ENCODE measurements around the gene IQGAP3.
"Not testable (repeated sequence)": the region's sequence is repeated elsewhere in the genome, so short reads cannot be mapped to it uniquely, and the experiment has no call there.

The IQGAP3 gene

DNA sequence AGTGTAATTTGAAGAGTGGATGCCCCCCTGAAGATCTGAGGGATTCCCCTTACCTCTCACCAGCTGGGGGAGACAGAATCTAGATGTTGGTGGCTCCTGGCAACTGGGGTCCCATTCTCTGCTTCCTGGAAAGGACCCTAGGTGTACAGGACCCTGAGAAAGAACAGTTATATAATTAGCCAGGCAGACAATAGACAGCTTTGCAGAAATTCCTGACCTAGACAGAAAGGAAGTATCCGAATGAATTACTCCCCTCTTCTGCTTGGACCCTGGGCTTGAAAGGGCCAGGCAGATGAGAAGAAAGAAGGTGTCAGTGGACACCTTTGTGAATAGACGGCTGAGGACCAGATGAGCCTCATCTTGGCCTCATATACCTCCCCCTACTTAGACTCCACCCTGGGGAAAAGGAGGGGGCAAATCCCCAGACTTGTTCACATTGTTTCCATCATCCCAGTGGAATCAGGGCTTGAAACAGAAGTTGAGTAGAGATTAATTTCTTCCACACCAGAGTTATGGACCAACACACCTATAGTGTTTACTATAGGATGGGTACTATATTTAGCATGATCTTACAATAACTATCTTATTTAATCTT, 1.8 kb upstream of the IQGAP3 start:
- DNase-seq (ENCODE audit: low read depth in 3 of 3), result no peak

DNA sequence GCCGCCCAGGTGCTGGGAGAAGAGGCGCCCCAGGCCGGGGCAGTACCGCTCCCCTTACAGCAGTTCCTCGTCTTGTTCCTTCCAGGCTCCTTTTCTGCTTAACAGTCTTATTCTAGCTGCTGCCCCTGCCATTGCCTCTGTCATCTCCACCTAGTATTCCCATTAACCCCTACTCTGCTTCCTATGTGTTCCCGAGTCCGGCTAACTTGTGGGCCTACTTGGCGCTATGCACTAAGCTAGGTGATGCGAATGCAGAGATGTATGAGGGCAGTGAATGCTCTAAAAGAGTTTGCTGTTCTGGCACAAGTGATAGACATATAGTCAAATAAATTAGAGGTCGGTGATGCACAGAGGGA, 276 bp upstream of the IQGAP3 start:
- no peak for DNase-seq (ENCODE audit: low read depth in 3 of 3)

DNA sequence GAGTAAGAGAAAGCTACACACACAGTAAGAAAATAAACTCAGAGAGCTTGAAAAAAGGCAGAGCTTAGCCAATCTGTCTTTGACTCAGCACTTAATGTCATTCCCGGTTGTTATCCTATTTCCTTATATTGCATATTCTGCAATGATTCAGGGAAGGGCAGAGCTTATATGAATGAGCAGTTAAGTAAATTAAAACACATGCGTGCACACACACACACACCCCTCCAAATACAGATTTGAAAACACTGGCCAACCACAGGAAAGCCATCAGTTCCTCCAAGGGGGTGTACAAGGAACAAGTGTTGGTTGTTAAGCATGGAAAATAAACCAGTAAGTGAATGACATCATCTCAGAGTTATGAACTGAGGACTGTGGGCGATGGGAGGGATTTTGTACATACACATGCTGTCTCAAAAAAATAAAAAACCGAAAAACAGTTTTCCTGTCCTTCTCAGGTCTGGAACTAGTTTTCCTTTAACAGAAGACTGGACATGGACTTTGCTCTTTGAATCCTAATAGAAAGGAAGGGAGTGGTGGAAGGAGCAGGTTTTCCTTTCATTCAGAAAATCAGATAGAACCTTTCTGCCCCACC, 1.0 kb downstream of the IQGAP3 start:
- DNase-seq (ENCODE audit: low read depth in 3 of 3), result no peak

DNA sequence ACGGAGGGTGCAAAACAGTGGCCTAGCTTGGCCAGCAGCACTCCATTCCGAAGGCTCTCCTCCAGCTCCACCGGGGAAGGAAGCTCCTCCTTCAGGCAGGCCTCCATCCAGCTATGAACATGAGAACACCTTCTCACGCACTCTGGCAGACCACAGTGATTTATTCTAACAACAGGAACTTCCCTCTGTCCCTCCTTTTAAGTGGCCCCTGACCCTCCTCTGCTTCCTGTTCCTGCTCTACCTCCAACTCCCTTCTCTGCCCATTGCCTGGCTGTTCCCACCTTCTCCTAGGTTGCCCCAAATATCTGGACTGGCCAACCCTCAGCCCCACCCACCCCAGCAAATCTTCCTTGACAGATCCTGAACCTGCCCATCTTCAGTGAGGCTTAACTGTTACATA, 5.9 kb downstream of the IQGAP3 start:
- no peak for DNase-seq (ENCODE audit: low read depth in 3 of 3)

DNA sequence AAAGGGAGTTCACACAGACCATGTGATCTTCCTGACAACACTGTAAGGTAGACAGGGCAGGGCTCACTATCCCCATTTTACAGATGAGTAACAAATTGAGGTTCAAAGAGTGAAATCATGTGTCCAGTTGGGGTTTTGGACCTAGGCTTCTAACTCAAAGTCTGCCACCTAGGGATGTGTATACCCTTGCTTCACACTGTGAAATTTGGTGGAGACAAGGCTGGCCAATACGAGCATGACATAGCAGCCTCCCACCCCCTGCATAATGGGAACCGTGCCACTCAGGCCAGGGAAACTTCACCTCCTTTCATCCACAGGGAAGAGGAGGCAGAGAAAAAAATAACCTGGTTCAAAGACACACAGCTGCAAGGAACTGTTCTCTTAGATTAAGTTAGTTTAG, 6.8 kb downstream of the IQGAP3 start:
- no peak for DNase-seq (ENCODE audit: low read depth in 3 of 3)

DNA sequence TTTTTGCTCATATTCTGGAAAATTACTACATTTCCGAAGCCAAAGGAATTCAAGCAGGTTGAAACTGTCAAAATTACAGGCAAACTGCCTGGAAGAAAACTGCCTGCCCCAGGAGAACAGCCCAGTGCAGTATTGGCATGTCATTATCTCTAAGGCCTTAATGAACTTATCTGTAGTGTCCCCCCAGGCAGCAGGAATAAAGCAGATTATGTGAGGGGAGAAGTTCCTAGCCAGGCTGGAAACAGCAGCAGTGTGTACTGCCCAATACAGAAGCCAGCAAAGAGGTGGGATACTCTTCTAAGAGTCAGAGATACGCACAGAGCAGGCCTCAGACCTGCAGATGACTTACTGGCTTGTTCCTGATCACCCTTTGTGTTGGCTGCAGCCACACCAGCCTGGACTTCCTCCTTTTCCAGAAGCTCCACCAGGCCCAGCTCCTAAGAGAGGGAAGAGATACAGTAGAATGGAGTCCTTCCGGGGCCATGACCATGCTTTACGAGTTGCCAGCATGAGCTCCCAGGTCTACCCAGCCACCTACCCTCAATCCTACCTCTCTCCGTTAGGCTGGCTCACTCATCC, 11.7 kb downstream of the IQGAP3 start:
- no peak for DNase-seq (ENCODE audit: low read depth in 3 of 3)

DNA sequence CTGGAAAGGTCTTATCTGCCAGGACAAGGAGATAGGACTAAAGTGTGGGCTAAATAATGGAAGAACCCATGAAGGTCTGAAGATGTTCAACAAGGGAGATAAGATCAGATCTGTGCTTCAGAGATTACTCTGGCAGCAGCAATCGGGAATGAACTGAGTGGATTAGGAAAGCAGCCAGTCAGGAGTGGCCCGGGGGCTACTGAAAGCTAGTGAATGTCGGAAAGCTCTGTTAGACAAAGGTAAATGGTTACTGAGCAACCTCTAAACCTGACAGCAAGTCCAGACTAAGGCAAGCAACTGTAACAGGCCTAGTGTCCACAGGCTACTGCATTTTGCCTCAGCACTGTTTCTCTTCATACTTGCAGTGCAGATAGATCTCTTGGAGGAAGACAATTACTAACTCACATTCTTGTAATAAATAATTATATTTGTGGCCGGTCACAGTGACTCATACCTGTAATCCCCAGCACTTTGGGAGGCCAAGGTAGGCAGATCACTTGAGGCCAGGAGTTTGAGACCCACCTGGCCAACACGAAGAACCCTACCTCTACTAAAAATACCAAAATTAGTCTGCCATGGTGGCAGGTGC, 12.5 kb downstream of the IQGAP3 start:
- DNase-seq (ENCODE audit: low read depth in 3 of 3), result no peak

DNA sequence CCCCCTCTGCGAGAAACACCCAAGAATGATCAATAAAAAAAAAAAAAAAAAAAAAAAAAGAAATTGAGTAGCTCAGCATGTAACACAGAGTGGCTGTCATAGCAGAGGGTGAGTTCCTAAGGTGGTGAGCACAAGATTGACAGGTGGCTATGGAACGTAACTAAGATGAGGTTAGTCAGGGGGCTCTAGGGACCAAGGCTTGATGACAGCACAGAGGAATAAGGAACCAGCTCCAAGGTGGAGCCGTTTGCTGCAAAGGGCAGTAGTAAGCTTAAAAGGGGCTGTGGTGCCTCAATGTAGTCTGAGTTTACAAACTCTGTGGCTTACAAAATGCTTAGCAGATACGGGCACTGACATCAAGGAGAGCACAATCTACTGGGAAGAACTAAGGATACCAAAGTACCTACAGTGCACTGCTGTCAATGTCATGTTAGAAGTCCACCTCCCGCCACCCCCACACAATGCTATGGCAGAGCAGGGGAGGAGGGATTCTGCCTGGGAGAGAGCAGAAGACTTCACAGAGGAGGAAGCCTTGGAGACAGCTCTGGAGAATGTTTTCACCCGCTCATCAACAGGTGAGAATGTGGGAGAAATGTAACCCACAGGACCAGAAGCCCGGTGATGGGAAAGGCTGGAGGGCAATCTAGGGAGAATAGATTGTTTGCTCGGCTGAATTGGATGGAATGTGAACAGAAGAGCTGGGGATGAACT, 13.1 kb downstream of the IQGAP3 start:
- DNase-seq (ENCODE audit: low read depth in 3 of 3), result no peak

DNA sequence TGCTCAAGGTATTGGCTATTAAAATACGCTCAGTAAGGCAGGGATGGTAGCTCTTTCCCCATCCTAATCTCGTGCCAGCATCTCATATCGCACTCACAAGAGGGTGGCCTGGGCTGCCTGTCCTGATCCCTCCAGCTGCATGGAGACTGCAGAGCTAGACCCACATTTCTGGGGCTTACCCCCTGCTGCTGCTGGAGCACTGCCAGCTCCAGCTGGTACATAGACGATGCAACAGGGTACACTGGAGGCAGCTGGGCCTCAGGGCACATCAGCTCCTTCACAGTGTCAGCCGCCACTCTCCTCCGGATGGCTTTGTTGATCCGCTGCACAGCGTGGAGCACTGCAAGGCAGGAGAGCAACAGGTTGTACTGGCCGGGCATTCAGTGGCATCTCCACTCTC, 16.0 kb downstream of the IQGAP3 start:
- DNase-seq (ENCODE audit: low read depth in 3 of 3), result no peak

DNA sequence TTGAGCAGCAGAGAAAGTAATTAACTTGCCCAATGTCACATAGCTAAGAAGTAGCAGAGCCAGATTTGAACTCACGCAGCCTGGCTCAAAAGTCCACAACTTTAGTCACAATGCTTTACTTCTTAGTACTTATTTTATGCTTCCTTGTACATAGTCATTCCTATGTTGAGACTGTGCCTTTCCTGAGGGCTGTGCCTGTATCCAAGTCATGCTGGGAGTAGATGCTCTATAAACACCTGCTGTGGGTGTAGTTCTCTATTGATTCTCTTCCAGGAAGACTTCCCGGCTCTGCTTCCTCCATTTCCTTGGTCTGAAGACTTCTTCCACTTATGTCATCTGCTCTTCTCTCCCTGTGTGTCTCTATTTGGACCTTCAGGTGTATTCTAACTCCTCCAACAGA, 16.6 kb downstream of the IQGAP3 start:
- no peak for DNase-seq (ENCODE audit: low read depth in 3 of 3)

DNA sequence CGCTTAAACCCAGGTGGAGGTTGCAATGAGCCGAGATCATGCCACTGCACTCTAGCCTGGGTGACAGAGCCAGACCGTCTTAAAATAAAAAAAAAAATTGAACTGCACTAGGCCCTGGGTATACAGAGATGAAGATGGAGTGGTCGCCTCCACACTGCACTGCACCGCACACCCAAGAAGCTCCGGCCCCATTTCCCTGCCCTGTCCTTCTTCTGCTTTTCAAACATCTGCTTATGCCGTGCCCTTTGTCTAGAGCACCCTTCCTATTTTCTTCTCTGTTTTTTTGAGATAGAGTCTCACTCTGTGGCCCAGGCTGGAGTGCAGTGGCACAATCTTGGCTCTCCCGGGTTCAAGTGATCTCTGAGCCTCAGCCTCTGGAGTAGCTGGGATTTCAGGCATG, 17.4 kb downstream of the IQGAP3 start:
- no peak for DNase-seq (ENCODE audit: low read depth in 3 of 3)

DNA sequence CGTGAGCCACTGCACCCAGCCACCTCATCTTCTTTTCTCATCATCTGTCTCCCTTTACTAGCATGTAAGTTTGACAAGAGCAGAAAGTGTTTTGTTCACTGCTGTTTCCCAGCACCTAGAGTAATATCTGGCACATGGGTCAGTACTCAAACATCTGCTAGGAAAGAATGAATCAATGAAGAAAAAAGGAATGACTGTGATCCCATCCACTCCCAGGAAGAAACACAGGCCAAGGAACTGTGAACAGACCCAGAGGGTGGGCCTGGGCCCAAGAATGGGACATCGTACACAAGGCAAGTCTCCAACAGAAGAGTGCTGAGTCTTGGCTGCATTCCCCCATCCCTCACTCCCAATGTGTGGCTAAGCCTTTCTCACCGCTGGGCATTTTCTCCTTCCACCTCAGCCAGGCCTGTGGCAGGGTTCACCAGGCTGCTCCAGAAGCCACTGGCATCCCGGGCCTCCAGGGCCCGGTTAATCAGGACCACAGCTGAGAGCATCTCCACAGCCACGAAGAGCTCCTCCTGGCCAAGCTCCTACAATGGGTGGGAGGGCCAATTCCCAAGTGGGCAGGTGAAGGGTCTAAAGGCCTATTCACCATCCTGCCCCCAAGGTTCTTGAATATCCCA, 18.4 kb downstream of the IQGAP3 start:
- no peak for DNase-seq (ENCODE audit: low read depth in 3 of 3)

DNA sequence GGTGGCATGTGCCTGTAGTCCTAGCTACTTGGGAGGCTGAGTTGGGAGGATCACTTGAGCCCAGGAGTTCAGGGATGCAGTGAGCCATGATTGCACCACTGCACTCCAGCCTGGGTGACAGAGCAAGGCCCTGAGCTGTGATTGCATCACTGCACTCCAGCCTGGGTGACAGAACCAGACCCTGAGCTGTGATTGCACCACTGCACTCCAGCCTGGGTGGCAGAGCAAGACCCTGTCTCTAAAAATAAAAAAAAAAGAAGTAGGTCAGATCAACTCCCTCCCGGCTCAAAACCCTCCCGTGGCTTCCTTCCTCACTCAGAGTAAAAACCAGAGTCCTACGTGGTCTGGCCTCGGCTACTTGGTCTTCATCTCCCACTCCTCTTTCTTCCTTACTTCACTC, 19.4 kb downstream of the IQGAP3 start:
- DNase-seq (ENCODE audit: low read depth in 3 of 3), result not testable (repeated sequence)

DNA sequence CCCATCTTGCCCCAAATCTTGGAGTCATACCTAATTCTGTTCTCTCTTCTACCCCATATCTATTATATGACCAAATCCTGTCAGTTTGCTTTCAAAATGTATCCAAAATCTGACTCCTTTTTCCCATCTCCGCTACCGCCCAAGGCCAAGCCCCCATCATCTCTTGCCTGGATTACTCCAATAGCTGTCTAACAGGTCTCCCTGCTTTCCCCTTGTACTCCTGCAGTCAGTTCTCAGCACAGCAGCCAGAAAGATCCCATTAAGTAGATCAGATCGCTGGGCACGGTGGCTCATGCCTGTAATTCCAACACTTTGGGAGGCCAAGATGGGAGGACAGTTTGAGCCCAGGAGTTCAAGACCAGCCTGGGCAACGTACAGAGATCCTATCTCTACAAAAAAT, 19.8 kb downstream of the IQGAP3 start:
- no peak for DNase-seq (ENCODE audit: low read depth in 3 of 3)

DNA sequence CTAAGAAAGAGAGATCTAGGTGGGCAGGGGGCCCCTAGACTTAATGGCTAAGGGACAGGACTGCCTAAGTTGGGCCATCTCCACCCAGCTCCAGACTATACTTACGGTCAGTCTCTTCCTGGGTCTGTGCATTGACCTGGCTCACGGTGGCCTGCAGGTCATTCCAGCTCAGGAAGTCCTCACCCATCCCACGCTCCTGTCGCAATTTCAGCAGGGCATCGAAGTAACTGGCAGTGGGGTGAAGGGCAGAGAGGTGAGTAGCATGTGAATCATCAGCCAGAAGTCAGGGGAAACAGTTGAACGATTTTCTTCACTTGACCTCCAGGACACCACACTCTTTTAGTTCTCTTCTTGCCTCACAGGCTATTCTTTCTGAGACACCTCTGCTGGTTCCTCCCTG, 20.5 kb downstream of the IQGAP3 start:
- no peak for DNase-seq (ENCODE audit: low read depth in 3 of 3)

DNA sequence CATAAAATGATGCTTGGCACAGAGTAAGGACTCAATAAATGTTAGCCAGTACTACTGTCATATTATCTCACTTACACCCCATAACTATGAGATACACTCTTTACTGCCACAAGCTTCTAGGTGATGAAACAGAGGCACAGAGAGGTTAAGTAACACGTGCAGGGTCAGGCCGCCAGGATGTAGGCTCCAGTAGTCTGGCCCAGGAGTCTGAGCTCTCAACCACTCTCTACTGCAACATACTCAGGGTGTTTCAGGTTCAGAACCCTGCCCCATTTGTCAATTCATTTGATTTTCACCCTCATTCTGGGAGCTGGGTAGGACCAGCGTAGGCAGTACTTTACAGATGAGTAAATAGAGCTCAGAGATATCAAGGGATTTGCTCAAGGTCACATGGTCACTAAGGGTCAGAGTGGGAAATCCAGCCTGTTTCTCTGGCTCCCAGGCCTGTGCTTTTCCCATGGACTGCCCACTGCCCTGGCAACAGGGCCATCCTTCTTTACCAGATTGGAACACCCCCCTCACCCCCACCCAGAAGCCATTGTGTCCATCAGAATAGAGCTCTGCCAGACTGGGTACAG, 21.2 kb downstream of the IQGAP3 start:
- no peak for DNase-seq (ENCODE audit: low read depth in 3 of 3)

DNA sequence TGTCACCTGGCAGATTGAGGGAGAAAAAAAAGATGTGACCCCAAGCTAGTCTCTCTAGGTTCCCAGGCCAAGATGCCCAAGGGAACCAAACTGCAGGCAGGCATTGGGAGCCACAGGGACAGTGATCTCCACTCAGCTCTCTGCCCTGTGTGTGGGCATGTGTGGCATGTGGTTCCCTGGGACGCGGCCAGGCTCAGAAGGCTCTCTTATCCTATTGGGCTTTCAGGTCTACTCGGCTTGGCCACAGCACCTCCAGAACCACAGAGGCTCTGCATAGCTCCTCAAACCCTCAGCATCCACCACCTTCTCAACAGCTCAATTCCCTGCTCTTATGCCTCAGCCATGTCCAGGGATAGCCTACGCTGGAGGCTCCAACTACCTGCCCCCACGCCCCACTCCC, 22.0 kb downstream of the IQGAP3 start:
- no peak for DNase-seq (ENCODE audit: low read depth in 3 of 3)

DNA sequence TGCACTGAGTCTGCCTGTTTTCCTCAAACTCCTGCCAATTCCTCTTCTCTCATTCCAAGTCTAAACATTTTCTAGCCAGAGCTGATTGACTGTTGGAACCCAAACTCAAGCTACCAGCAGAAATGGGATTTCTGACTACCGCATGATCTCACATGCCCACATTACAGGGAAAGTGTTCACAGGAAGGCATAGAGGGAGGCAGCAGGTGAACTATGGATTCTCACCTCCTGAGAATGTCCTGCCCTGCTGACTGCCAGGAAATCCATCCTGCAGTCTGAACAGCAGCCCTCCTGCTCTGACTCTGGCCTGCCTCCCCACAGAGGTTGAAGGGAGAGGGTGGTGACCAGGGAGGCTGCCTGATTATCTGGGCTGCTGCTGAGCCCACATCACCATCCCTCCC, 22.5 kb downstream of the IQGAP3 start:
- no peak for DNase-seq (ENCODE audit: low read depth in 3 of 3)

DNA sequence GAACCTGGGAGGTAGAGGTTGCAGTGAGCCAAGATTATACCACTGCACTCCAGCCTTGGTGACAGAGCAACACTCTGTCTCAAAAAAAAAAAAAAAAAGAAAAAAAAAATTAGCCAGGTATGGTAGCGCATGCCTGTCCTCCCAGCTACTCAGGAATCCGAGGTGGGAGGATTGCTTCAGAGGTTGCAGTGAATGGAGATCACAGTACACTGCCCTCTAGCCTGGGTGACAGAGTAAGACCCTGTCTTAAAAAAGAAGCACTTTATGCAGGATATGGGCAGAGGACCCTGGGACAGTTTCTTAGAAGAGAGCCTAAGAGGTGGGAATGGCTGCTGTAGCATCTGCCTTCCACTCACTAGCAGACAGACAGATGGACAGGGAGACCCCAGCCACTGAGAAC, 23.0 kb downstream of the IQGAP3 start:
- no peak for DNase-seq (ENCODE audit: low read depth in 3 of 3)

DNA sequence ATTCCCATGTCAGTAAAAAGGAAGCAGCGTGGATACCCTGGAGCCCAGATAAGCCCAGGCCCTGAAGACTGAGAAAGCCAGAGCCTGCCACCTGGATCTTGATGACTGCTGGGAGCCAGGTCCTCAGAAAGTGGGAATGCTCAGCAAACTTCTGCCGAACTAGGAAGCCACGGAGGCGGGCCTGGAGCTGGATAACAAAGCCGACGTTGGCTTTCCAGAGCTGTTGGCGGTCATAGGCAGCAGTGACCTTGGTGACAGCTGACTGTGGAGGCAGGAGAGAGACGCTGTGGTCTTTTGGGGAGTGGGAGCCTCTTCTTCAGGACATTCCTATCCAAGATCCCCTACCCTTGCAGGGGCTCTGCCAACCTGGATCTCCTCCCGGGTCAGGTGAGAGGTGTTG, 24.4 kb downstream of the IQGAP3 start:
- no peak for DNase-seq (ENCODE audit: low read depth in 3 of 3)

DNA sequence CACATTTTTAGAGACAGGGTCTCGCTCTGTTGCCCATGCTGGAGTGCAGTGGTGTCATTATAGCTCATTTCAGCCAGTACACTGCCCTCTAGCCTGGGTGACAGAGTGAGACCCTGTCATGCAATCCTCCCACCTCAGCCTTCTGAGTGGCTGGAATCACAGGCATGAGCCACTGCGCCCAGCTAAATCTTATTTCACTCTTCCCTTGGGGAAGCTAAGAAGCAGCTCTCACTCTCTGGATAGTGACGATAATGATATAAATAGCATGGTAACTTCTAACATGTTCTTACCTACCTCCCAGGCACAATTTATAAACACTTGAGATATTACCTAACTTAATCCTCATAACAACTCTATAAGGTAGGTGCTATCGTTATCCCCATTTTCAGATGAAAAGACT, 24.9 kb downstream of the IQGAP3 start:
- DNase-seq (ENCODE audit: low read depth in 3 of 3), result no peak

DNA sequence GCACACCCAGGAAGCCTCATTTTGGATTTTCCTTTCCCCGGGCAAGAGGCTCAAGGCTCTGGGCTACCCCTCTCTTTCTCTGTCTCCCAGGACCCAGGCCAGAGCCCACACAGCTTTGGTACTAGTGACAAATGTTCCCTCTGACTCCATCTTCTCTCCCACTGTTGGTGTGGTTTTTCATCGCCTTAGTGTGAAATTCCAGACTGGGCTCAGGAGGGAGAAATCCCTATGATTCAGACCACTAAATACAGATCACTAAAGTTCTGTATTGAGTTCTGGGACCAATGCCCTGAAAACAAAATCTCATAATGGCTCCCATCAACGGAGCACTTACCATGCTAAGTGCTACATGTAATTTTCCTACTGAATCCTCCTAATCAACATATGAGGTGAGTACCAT, 26.1 kb downstream of the IQGAP3 start:
- no peak for DNase-seq (ENCODE audit: low read depth in 3 of 3)
